IPS-15b (cell line): ENCODE data around the gene AKAP8.
"Not testable (repeated sequence)": the region's sequence is repeated elsewhere in the genome, so short reads cannot be mapped to it uniquely, and the experiment has no call there.

Experiments
- H3K27me3 ChIP-seq: one replicate; pipeline ENCODE4 v1.6.1; 2013; ENCODE audit warnings: low read length; ENCODE audit not compliant: control insufficient read depth, insufficient read depth
- H3K36me3 ChIP-seq: one replicate; pipeline ENCODE4 v1.6.1; 2013; ENCODE audit warnings: low read length; ENCODE audit not compliant: control insufficient read depth, insufficient read depth
- H3K4me1 ChIP-seq: one replicate; pipeline ENCODE4 v1.6.1; 2013; ENCODE audit warnings: mild to moderate bottlenecking, low read length; ENCODE audit not compliant: control insufficient read depth, insufficient read depth
- H3K4me3 ChIP-seq: one replicate; pipeline ENCODE4 v1.5.1; 2013; ENCODE audit warnings: low read depth, low read length
- H3K9ac ChIP-seq: one replicate; pipeline ENCODE4 v1.6.1; 2013; ENCODE audit warnings: low read depth, mild to moderate bottlenecking, low read length
- H3K9me3 ChIP-seq: one replicate; pipeline ENCODE4 v1.6.1; 2013; ENCODE audit warnings: mild to moderate bottlenecking, low read length; ENCODE audit not compliant: control insufficient read depth, insufficient read depth

AKAP8 gene

GRCh38 chr19:15341328-15341727, 38.3 kb downstream of the AKAP8 start:
- H3K36me3 ChIP-seq = not testable (repeated sequence)

GRCh38 chr19:15340086-15340485, 39.5 kb downstream of the AKAP8 start:
- Histone ChIP-seq H3K4me3 (no peak overlapping the region), H3K9me3 (no peaks in the 10 kb centered on the region), H3K27me3 (no peaks in the 10 kb centered on the region), H3K9ac (no peak overlapping the region), H3K4me1 (no peaks in the 10 kb centered on the region), H3K36me3 (peaks cover 4% of the 10 kb centered on the region)

More at GRCh38 chr19:15341328-15341727, 38.3 kb downstream of the AKAP8 start:
- not testable (repeated sequence) for H3K9ac ChIP-seq, H3K4me3 ChIP-seq, H3K4me1 ChIP-seq, H3K27me3 ChIP-seq, H3K9me3 ChIP-seq

- Histone ChIP-seq H3K27me3 (no peaks in the 10 kb centered on the region), H3K4me3 (no peak overlapping the region), H3K4me1 (no peaks in the 10 kb centered on the region), H3K36me3 (peaks cover under 1% of the 10 kb centered on the region), H3K9me3 (no peaks in the 10 kb centered on the region), H3K9ac (no peak overlapping the region)
These were observed 42.4 kb downstream of the AKAP8 start for GRCh38 chr19:15337202-15337601.

- H3K36me3 ChIP-seq, H3K4me1 ChIP-seq, H3K9ac ChIP-seq, H3K4me3 ChIP-seq, H3K9me3 ChIP-seq, H3K27me3 ChIP-seq: not testable (repeated sequence)
These were observed 43.6 kb downstream of the AKAP8 start for GRCh38 chr19:15335992-15336391.

- Histone ChIP-seq H3K9ac (peak within 1 kb of the TSS; percentile 87), H3K4me1 (peaks cover 3% of the 10 kb centered on the region), H3K4me3 (peak within 1 kb of the TSS; percentile 92), H3K27me3 (no peaks in the 10 kb centered on the region), H3K9me3 (no peaks in the 10 kb centered on the region), H3K36me3 (no peaks in the 10 kb centered on the region)
These were observed 47.1 kb downstream of the AKAP8 start, which contains the start of gene BRD4 for GRCh38 chr19:15332311-15332996. BRD4 (minus strand) TSS chr19:15332539; CDS start chr19:15273099, 59,440 bp downstream.

GRCh38 chr19:15331419-15332310, 47.9 kb downstream of the AKAP8 start:
- H3K9ac ChIP-seq = peak overlapping the region; percentile 87
- no peaks in the 10 kb centered on the region for H3K9me3 ChIP-seq
- peak overlapping the region; percentile 92 for H3K4me3 ChIP-seq
- H3K36me3 ChIP-seq = no peaks in the 10 kb centered on the region
- peaks cover 3% of the 10 kb centered on the region for H3K4me1 ChIP-seq
- no peaks in the 10 kb centered on the region for H3K27me3 ChIP-seq

GRCh38 chr19:15330801-15331418, 48.7 kb downstream of the AKAP8 start:
- H3K27me3 ChIP-seq = no peaks in the 10 kb centered on the region
- H3K36me3 ChIP-seq = no peaks in the 10 kb centered on the region
- H3K4me3 ChIP-seq = peak overlapping the region; percentile 92
- peaks cover 3% of the 10 kb centered on the region for H3K4me1 ChIP-seq
- peak overlapping the region; percentile 87 for H3K9ac ChIP-seq
- H3K9me3 ChIP-seq = no peaks in the 10 kb centered on the region

GRCh38 chr19:15328312-15328711, 51.3 kb downstream of the AKAP8 start:
- H3K4me1 ChIP-seq = peaks cover 9% of the 10 kb centered on the region
- no peaks in the 10 kb centered on the region for H3K36me3 ChIP-seq
- H3K27me3 ChIP-seq = no peaks in the 10 kb centered on the region
- H3K9ac ChIP-seq = no peak overlapping the region
- no peak overlapping the region for H3K4me3 ChIP-seq
- H3K9me3 ChIP-seq = no peaks in the 10 kb centered on the region

GRCh38 chr19:15324791-15325519, 54.6 kb downstream of the AKAP8 start:
- peaks cover 7% of the 10 kb centered on the region for H3K4me1 ChIP-seq
- H3K9ac ChIP-seq = no peak overlapping the region
- no peaks in the 10 kb centered on the region for H3K36me3 ChIP-seq
- no peaks in the 10 kb centered on the region for H3K9me3 ChIP-seq
- no peak overlapping the region for H3K4me3 ChIP-seq
- H3K27me3 ChIP-seq = no peaks in the 10 kb centered on the region

GRCh38 chr19:15323496-15324235, 55.9 kb downstream of the AKAP8 start:
- no peak overlapping the region for H3K4me3 ChIP-seq
- no peak overlapping the region for H3K9ac ChIP-seq
- no peaks in the 10 kb centered on the region for H3K9me3 ChIP-seq
- H3K27me3 ChIP-seq = no peaks in the 10 kb centered on the region
- no peaks in the 10 kb centered on the region for H3K36me3 ChIP-seq
- H3K4me1 ChIP-seq = peaks cover 8% of the 10 kb centered on the region

GRCh38 chr19:15321739-15322138, 57.8 kb downstream of the AKAP8 start:
- H3K9me3 ChIP-seq = no peaks in the 10 kb centered on the region
- H3K27me3 ChIP-seq = no peaks in the 10 kb centered on the region
- H3K4me3 ChIP-seq = no peak overlapping the region
- H3K36me3 ChIP-seq = no peaks in the 10 kb centered on the region
- peaks cover 25% of the 10 kb centered on the region for H3K4me1 ChIP-seq
- no peak overlapping the region for H3K9ac ChIP-seq
